Right kidney (tissue), 1 donor: Measurements from ENCODE around the gene FAM222B.
"Not testable (repeated sequence)": the region's sequence is repeated elsewhere in the genome, so short reads cannot be mapped to it uniquely, and the experiment has no call there.

Experiments
- DNase-seq: peaks from one replicate; pipeline ENCODE4 v3.0.0-alpha.2; 2016

FAM222B gene

DNA sequence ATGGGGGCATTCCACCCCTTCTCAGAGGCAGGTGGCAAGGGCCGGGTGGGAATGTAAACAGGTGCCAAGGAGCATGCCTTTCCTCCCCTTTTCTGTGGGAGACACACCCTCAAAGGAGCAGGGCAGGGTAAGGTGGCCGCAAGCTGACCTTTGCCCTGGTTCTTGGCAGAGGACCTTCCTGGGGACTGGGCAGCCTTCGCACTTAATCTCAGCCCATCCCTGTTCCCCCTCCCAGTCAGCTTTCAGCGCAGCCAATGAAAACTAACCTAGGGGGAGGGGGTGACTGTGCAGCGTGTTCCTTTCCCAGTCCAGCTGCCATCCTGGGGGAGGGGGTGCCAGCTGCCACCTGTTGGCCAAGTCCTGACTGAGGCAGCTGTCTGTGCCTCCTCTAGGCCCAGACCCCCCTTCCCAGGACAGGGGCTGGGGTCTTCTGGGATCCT, 96.0 kb downstream of the FAM222B start:
- peak; percentile 54 for DNase-seq

DNA sequence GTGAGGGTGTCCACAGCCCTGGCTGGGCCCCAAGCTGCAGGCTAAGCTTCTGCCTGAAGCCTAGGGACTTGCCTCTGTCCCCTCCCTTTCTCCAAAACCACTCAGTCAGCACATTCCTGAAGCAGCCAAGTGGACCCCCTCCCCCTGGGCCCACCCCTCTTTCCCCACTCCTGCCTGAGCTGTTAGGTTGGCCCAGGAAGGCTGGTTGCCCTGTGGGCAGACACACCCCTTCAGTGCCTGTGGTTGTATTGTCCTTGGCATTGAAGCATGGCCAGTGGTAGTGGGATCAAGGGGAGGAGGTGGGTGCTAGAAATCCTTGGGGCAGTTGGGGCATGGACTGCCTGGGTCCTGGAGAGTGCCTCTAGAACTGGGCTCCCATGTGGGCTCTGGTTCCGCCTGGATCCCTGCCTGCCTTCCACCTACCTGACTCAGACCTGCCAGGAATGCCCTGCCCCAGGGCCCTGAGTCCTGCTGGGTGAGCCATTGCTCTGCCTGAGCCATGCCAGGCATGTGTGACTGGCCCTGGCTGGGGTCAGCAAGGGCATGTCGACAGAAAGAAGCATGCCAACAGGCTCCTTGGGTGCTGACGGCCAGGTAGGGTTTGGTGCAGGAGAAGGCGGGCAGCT, 96.7 kb downstream of the FAM222B start:
- peak; percentile 72 for DNase-seq

DNA sequence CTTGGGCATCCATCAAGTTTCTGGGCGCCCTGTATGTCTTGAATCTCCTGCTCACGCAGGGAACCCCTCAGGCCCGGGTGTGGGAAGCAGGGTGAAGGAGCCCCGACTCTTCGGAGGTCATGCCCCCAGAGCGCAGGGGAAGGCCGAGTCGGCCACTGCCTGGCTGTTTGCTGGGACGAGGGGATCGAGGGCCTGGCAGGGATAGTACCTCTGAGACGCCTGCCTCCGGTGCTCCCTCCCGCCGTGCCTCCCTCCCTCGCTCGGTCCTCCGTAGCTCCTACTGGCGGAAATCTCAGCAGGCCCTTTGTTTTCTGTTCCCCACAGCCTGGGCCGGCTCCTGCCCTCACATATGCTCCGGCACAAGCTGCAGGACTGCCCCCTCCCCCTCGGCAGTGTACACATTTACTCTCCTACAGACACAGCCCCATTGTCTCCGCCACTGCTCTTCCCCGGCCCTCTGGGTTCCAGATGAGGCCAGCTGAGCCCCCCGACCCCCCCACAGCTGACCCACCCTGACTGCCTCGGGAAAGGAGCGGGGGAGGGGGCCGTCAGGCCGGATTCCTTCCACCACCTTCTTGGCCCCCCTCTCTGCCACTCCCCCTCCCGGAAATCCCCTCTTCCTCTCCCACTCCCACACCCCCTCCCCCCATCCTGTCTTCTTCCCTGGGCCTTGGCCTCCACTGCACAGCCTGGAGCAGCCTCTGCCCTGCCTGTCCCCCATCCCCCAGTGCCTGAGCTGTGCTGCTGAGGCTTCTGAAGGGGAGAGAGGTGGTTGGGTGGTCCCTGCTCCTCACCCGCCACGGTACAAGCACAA, 97.4 kb downstream of the FAM222B start:
- peak; percentile 76 for DNase-seq

DNA sequence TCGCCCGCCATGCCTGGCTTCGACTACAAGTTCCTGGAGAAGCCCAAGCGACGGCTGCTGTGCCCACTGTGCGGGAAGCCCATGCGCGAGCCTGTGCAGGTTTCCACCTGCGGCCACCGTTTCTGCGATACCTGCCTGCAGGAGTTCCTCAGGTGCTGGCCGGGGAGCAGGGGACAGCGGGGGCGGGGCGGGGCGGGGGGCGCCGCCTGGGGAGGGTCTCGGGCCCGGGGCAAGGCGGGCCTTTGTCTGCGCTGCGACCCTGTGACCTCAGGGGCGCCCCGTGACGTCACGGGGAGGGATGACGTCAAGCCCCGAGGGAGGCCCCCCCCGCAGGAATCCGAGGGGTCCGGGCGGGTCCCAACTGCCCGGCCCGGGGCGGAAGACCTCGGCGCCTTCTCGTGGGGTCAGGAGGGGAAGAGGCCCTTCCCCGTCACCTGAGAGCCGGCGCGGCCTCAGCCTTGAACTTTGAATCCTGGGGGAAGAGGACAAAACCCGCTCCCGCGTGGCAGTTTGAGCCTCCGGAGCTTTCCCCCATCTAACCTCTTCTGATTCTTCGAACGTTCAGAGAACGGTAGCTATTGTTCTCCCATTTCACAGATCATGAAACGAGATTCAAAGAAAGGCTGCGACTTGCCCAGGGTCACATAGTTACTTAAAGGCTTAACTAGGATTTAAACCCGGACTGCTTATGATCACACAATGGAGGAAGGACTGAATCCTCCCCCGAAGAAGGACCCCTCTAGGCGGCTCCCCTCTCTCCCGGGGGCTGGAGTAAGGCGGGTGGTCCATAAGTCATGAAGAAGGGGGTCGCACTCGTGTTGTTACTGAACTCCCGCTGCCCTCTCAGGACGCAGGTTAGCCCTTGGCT, 98.3 kb downstream of the FAM222B start:
- DNase-seq: peak; percentile 71

DNA sequence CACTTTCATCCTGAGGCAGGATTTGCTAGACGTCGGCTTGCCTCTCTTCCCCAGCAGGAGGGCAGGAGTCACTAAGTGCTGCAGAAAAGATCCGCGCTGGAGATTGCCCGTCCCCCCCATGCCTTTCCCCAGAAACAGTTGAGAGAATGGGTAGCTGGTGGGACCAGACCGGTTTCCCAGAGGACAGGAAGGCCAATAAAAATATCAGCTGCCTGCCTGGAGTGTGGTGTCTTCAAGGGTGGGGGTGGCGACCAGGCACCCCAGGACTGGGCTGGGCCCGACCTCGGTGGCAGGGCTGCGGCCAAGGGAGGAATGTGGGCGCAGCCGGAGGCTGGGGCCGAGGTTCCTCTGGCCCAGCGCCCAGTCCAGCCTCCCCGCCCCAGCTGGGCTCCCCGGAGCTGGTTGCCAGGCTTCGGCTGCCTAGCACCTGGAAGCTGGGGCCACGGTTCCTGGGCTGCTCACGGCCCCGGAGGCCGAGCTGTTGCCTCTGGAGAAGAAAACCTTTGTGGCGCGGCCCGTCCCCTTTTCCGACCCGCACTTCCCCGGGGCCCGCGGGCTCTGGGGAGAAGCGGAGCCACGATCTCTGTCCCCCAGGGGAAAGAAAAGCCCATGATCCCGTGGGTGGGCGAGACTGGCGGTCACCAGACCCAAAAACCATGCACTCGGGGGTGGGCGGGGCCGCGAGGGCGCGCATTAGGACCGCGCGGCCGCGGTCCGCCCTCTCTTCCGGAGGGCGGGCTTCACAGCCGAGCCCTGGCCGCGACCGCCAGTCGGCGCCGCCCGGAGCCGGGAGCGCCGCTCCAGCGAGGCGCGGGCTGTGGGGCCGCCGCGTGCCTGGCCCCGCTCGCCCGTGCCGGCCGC, 99.1 kb downstream of the FAM222B start, which contains the start of gene TRAF4:
Gene TRAF4, plus strand, starts transcription at position 769 of the 861 bp plus-strand sequence. CDS start 102 bp downstream, outside the sequence.
- peak; percentile 97 for DNase-seq

DNA sequence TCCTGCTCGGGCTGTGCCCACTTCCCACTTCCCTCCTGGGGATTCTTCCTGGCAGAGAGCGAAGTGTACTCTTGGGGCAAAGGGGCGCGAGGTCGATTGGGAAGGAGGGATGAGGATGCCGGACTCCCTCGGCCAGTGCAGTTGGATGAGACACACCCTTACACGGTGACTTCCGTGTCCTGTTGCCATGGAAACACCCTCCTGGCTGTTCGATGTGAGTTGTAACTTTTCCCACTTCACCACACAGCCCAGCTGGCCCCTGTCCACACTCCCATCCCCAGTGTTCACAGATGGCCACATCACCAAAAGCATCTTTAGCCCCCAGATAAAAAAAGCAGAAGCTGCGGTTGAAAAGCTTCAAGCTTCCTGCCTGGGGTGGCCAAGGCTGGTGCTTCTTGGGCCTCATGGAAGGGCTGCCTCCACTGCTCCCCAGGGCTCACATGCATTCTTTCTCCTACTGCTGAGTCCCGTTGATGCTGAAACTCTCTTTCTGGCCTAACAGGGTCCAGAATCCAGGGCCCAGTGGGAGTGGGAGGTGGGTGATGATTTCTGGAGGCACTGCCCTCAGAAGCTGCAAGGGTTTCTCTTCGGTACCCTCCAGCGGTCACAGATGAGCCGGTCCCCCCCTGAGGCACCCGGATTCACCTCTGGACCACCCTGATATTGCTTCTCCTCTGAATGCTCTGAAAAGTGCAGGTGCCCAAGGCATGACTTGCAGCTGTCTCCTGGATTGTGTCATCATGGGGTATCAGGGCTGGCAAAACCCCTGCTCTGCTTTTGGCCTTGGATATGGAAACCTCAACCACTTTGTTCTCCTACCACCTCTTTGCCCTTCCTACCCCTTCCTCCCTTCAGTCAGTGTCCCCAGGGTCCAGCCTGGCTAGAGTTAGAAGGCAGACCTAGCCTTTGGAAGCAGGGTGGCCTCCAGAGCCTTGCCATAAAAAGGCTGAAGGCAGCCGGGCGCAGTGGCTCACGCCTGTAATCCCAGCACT, 100.9 kb downstream of the FAM222B start:
- DNase-seq: no peak

DNA sequence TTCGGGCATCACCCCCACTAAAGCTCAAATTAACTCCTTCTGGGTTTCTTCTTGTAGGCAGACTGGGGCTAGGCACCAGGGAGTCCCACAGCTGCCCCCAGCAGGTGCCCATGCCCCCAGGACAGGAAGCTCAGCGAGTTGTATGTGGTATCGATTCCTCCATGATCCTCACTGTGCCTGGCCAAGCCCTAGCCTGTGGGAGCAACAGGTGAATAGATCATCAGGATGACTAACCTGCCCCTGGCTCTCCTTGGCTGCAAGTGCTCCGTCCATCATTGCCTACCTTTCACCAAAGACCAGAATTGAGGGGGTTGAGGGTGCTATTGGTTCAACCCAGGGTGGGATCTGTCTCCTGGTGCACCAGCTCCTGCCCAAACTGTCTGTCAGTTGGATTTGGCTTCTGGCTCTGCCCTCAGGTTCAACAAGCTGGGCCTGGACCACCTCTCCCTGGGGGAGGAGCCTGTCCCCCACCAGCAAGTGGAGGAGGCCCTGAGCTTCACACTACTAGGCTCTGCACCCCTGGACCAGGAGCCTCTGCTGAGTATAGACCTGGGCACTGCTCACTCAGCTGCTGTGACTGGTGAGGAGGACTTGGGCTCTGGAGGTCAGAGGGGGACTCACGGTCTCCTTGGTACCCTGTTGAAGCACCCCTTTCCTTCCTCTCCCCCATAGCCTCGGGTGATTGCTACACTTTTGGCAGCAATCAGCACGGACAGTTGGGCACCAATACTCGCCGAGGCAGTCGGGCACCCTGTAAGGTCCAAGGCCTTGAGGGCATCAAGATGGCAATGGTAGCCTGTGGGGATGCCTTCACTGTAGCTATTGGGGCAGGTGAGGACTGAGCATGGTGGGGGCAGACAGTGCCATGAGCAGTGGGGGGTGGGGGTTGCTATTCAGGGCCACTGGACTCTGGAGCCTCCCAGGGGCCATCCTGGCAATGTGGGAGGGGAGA, 101.9 kb downstream of the FAM222B start:
- no peak for DNase-seq

DNA sequence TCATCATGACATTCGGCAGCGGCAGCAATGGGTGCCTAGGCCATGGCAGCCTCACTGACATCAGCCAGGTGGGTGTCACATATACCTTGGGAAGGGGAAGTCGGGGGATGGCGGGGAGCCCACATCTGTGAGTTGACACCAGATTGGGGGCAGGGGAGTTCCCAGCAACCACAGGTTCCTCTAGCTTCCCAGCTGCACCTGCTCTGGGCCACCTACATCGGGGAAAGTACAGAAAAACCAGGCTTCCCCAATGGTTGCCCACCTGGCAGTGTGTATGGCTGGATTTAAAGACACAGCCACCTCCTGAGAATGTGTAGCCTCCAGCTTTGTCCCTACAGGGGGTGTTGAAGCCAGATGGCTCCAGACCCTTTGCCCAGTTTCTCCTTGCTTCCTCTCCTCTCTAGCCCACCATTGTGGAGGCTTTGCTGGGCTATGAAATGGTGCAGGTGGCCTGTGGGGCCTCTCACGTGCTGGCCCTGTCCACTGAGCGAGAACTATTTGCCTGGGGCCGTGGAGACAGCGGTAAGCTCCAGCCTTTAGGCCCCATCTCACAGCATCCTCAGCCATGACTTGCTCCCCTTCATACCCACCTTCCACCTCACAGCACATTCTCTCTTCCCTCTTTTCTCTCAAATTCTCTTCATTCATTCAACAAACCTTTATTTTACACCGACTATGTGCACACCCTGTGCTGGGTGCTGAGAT, 103.8 kb downstream of the FAM222B start:
- no peak for DNase-seq

DNA sequence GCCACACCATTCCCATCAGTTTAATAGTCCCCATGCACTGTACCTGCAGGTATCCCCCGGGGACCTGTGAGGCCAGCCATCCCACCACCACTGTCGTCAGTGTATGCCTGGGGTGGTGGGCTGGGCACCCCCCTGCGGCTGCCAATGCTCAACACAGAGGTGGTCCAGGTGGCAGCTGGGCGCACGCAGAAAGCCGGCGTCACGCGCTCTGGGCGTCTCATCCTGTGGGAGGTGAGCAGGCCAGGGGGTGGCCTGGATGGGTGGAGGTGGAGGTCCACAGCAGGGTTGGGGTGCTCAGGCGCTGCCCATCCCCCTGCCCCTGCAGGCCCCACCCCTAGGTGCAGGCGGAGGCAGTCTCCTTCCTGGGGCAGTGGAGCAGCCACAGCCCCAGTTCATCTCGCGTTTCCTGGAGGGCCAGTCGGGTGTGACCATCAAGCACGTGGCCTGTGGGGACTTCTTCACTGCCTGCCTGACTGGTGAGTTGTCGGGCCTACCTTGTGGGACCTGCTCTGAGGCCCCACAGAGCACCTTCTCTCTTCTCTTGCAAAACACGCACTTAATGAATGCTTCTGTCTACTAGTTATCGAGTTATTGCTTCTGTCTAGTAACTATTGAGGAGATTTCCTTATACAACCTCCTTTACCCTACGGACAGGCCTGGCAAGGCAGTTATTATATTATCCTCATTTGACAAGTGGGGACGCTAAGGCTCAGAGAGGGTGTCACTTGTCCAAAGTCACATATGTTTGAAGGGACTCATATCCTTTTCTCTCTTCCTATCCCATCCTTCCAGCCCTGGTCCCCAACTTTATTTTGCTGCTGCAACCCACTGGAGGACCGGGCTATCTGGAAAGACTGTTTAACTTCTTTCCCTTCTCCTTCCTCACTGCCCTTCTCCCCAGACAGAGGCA, 104.6 kb downstream of the FAM222B start:
- DNase-seq: no peak

DNA sequence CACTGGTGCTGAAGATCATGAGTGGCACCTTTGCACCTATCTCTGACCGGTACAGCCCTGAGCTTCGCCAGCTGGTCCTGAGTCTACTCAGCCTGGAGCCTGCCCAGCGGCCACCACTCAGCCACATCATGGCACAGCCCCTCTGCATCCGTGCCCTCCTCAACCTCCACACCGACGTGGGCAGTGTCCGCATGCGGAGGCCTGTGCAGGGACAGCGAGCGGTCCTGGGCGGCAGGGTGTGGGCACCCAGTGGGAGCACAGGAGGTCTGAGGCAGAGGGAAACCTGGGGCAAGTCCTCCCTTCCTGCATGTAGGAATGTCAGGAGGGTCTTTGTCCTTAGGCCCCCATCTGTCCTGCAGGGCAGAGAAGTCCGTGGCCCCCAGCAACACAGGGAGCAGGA, 105.3 kb downstream of the FAM222B start:
- no peak for DNase-seq

DNA sequence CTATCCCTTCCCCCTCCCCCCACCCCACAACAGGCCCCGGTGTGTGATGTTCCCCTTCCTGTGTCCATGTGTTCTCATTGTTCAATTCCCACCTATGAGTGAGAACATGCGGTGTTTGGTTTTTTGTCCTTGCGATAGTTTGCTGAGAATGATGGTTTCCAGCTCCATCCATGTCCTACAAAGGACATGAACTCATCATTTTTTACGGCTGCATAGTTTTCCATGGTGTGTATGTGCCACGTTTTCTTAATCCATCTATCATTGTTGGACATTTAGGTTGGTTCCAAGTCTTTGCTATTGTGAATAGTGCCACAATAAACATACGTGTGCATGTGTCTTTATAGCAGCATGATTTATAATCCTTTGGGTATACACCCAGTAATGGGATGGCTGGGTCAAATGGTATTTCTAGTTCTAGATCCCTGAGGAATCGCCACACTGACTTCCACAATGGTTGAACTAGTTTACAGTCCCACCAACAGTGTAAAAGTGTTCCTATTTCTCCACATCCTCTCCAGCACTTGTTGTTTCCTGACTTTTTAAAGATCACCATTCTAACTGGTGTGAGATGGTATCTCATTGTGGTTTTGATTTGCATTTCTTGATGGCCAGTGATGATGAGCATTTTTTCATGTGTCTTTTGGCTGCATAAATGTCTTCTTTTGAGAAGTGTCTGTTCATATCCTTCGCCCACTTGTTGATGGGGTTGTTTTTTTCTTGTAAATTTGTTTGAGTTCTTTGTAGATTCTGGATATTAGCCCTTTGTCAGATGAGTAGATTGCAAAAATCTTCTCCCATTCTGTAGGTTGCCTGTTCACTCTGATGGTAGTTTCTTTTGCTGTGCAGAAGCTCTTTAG, 106.4 kb downstream of the FAM222B start:
- not testable (repeated sequence) for DNase-seq

DNA sequence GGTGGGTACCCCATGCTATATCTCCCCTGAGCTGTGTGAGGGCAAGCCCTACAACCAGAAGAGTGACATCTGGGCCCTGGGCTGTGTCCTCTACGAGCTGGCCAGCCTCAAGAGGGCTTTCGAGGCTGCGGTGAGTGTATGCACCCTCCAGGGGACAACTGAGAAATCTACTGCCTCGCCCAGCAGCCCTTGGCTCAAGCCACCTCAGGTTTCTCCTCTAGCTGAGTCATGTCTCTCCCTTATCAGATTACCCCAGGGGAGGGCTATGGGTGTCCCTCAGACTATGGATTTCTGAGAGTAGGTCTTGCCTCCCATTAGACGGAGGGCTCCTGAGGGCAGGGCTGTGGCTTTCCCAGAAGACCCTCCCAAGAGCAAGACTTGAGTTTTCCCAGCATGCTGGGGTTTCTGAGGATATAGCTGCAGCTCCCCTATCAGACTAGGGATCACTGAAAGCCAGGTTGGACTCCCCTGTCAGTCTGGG, 107.3 kb downstream of the FAM222B start:
- DNase-seq: no peak

DNA sequence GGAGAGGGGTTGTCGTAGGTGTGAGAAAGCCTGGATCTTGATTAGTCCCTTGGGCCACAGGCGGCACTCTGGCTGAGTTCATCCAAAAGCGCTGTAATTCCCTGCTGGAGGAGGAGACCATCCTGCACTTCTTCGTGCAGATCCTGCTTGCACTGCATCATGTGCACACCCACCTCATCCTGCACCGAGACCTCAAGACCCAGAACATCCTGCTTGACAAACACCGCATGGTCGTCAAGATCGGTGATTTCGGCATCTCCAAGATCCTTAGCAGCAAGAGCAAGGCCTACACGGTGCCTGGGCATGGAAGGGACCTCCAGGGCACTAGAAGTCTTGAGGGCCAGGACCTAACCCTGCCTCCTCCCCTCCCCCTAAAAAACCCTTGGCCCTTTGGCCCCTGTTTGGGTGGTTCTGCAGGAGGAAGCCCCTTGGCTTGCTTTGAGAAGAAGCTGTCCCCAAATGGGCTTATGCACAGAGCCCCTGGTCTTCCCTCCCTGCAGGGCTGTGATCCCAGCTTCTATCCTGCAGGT, 107.8 kb downstream of the FAM222B start:
- DNase-seq: no peak

DNA sequence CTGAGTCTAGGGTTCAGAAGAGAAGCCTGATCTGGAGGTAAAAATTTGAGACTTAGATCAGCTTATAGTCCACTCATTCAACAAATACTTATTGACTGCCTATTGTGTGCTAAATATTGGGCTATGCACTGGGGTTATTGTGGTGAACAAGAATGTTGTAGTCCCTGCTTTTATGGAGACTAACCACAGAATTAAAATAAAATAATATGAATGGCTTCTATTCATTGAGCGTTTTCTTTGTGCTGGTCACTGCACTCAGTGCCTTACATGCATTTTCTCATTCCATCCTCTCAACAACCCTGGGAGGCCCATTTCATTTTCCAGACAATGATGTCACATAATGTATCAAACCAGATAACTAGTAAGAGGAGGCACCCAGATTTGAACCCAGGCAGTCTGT, 109.2 kb downstream of the FAM222B start:
- no peak for DNase-seq

DNA sequence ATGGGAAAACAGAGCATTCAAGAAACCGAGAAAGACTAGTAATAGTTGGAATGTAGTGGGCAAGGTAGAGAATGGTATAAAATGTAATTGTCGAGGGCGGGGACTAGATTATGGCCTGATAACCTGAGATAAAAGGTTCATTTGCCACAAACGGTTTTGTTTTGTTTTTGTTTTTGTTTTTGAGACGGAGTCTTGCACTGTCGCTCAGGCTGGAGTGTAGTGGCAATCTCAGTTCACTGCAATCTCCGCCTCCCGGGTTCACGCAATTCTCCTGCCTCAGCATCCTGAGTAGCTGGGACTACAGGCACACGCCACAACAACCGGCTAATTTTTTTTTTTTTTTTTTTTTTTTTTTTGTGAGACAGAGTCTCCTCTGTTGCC, 112.7 kb downstream of the FAM222B start:
- no peak for DNase-seq
